Upper lobe of right lung (tissue), 1 donor: Measurements from ENCODE around the gene COBL. TPM values are rescaled to one million over a fixed set of nuclear protein-coding genes. Genes with fewer than 3 reads are reported as not detected.

ENCODE experiments used
- ATAC-seq: fragments of 200-7000 bp; cut with Tn5 transposase; one replicate; pipeline ENCODE4 v1.9.1; 2020; ENCODE audit warnings: mild to moderate bottlenecking, moderate library complexity
- DNase-seq: peaks from one replicate; pipeline ENCODE4 v3.0.0-alpha.2; 2020
- H3K27ac ChIP-seq: fragments of 200-600 bp; one replicate; pipeline ENCODE4 v1.8.0; 2022
- H3K27me3 ChIP-seq: fragments of 200-600 bp; one replicate; pipeline ENCODE4 v1.8.0; 2022; ENCODE audit warnings: mild to moderate bottlenecking
- H3K36me3 ChIP-seq: fragments of 200-600 bp; one replicate; pipeline ENCODE4 v1.8.0; 2022
- H3K4me1 ChIP-seq: fragments of 200-600 bp; one replicate; pipeline ENCODE4 v1.8.0; 2022
- H3K4me3 ChIP-seq: fragments of 200-600 bp; one replicate; pipeline ENCODE4 v1.8.0; 2022; ENCODE audit warnings: mild to moderate bottlenecking
- H3K9me3 ChIP-seq: fragments of 200-600 bp; one replicate; pipeline ENCODE4 v1.8.0; 2022
- CTCF ChIP-seq: fragments of 200-600 bp; IDR thresholded peaks from one replicate; pipeline ENCODE4 v1.8.0; 2022; ENCODE audit warnings: antibody characterized with exemption
- intact Hi-C: fragments of 100-400 bp; cut with DNase I; formaldehyde crosslinking; loops from one replicate; pipeline ENCODE4 v1.11.0; 2022
- total RNA-seq: library from RNA; stranded (reverse); fragmentation: NEBNext Ultra II Directional; extraction: Animal tissue kit (Norgen Biotek cat#: 25700); gene quantifications from one replicate; pipeline ENCODE4 v1.2.1, GENCODE V29; 2021
- donor health status: DM: no; HTN: yes; CAD: no; lungs with severe emphysema.

The COBL gene
- total RNA-seq, 1 donor from 2014 or later: 29.2 TPM

GRCh38 chr7:51249187-51249945, 67.2 kb downstream of the COBL start:
- no peak overlapping the region for H3K4me3 ChIP-seq
- ATAC-seq (no peak), DNase-seq (no peak)
- TF ChIP-seq CTCF: no peak
- intact Hi-C loops: no loop called here
- no peak overlapping the region for H3K27ac ChIP-seq
- no peaks in the 10 kb centered on the region for H3K36me3 ChIP-seq
- no peaks in the 10 kb centered on the region for H3K4me1 ChIP-seq
- H3K27me3 ChIP-seq: no peaks in the 10 kb centered on the region
- no peaks in the 10 kb centered on the region for H3K9me3 ChIP-seq

- no peak for TF ChIP-seq CTCF
- no peak overlapping the region for H3K4me3 ChIP-seq
- H3K27ac ChIP-seq: no peak overlapping the region
- intact Hi-C loops: no loop called here
- peaks cover 4% of the 10 kb centered on the region for H3K4me1 ChIP-seq
- no peaks in the 10 kb centered on the region for H3K27me3 ChIP-seq
- no peaks in the 10 kb centered on the region for H3K36me3 ChIP-seq
- DNase-seq (no peak), ATAC-seq (no peak)
- H3K9me3 ChIP-seq: no peaks in the 10 kb centered on the region
Measured at GRCh38 chr7:51246258-51247245, 70.1 kb downstream of the COBL start.

GRCh38 chr7:51244885-51245284, 71.7 kb downstream of the COBL start:
- Histone ChIP-seq H3K4me1 (peaks cover 4% of the 10 kb centered on the region), H3K36me3 (no peaks in the 10 kb centered on the region), H3K27me3 (no peaks in the 10 kb centered on the region), H3K9me3 (no peaks in the 10 kb centered on the region), H3K27ac (no peak overlapping the region), H3K4me3 (no peak overlapping the region)
- DNase-seq: no peak
- intact Hi-C loops: no loop called here
- TF ChIP-seq CTCF: no peak
- ATAC-seq: peak; percentile 9

GRCh38 chr7:51244053-51244452, 72.6 kb downstream of the COBL start:
- no peak for ATAC-seq
- Histone ChIP-seq H3K27me3 (no peaks in the 10 kb centered on the region), H3K4me1 (peaks cover 4% of the 10 kb centered on the region), H3K9me3 (no peaks in the 10 kb centered on the region), H3K4me3 (no peak overlapping the region), H3K36me3 (no peaks in the 10 kb centered on the region), H3K27ac (no peak overlapping the region)
- intact Hi-C loops: no loop called here
- no peak for TF ChIP-seq CTCF
- no peak for DNase-seq

GRCh38 chr7:51243631-51244030, 73.0 kb downstream of the COBL start:
- TF ChIP-seq CTCF: no peak
- H3K27ac ChIP-seq: no peak overlapping the region
- no peaks in the 10 kb centered on the region for H3K27me3 ChIP-seq
- no peak overlapping the region for H3K4me3 ChIP-seq
- DNase-seq (no peak), ATAC-seq (no peak)
- intact Hi-C loops: no loop called here
- no peaks in the 10 kb centered on the region for H3K36me3 ChIP-seq
- peaks cover 4% of the 10 kb centered on the region for H3K4me1 ChIP-seq
- H3K9me3 ChIP-seq: no peaks in the 10 kb centered on the region
